Neural cell (in vitro differentiated cells): Measurements from ENCODE around the gene KIF21B. TPM values are rescaled to one million over a fixed set of nuclear protein-coding genes. Genes with fewer than 3 reads are reported as not detected.

Experiments
- H2AFZ ChIP-seq: fragments of 200-600, 300-800 bp; sonication (generic), shearing (Covaris generic); 2 replicates; pipeline ENCODE4 v1.6.0; 2014; ENCODE audit warnings: low read depth, mild to moderate bottlenecking, antibody characterized with exemption, low read length, moderate library complexity
- H3F3A ChIP-seq: fragments of 200-600 bp; shearing (Covaris generic); 2 replicates; pipeline ENCODE4 v1.6.1; 2016; ENCODE audit warnings: mild to moderate bottlenecking, moderate library complexity, mixed read lengths, antibody characterized with exemption, low read length; ENCODE audit not compliant: insufficient read depth, poor library complexity, severe bottlenecking
- H3K27ac ChIP-seq: fragments of 200-600, 300-800 bp; sonication (generic), shearing (Covaris generic); 2 replicates; pipeline ENCODE4 v1.5.1; 2014; ENCODE audit warnings: mild to moderate bottlenecking, low read length, moderate library complexity
- H3K27me3 ChIP-seq: fragments of 300-800, 200-600 bp; sonication (generic), shearing (Covaris generic); 2 replicates; pipeline ENCODE4 v1.6.0; 2014; ENCODE audit warnings: mild to moderate bottlenecking, low read depth, low read length, moderate library complexity; ENCODE audit not compliant: insufficient read depth
- H3K36me3 ChIP-seq: fragments of 300-800, 200-600 bp; sonication (generic), shearing (Covaris generic); 2 replicates; pipeline ENCODE4 v1.5.1; 2014; ENCODE audit warnings: mild to moderate bottlenecking, antibody characterized with exemption, low read length, moderate library complexity; ENCODE audit not compliant: insufficient read depth
- H3K4me2 ChIP-seq: fragments of 300-800, 200-600 bp; sonication (generic), shearing (Covaris generic); 2 replicates; pipeline ENCODE4 v1.6.0; 2014; ENCODE audit warnings: mild to moderate bottlenecking, low read length
- H3K4me3 ChIP-seq: fragments of 300-800, 200-600 bp; sonication (generic), shearing (Covaris generic); 2 replicates; pipeline ENCODE4 v1.5.1; 2014; ENCODE audit warnings: mild to moderate bottlenecking, low read length, moderate library complexity
- H3K79me2 ChIP-seq: fragments of 200-600 bp; shearing (Covaris generic); replicated peaks from 2 replicates; pipeline ENCODE4 v1.6.0; 2014; ENCODE audit warnings: mild to moderate bottlenecking, low read length, moderate library complexity; ENCODE audit not compliant: insufficient read depth
- H3K9ac ChIP-seq: fragments of 300-800, 200-600 bp; sonication (generic), shearing (Covaris generic); 2 replicates; pipeline ENCODE4 v1.6.1; 2016; ENCODE audit warnings: mild to moderate bottlenecking, low read length, mixed read lengths
- H3K9me2 ChIP-seq: fragments of 200-600 bp; shearing (Covaris generic); 2 replicates; pipeline ENCODE4 v1.6.1; 2016; ENCODE audit warnings: mild to moderate bottlenecking, low read length, mixed read lengths; ENCODE audit not compliant: insufficient read depth
- H3K9me3 ChIP-seq: fragments of 200-600, 300-800 bp; sonication (generic), shearing (Covaris generic); 2 replicates; pipeline ENCODE4 v1.6.1; 2016; ENCODE audit warnings: mild to moderate bottlenecking, mixed run types, low read length, moderate library complexity, mixed read lengths
- H4K20me1 ChIP-seq: fragments of 200-600 bp; shearing (Covaris generic); 2 replicates; pipeline ENCODE4 v1.6.1; 2016; ENCODE audit warnings: mild to moderate bottlenecking, mixed run types; ENCODE audit not compliant: insufficient read depth
- CTCF ChIP-seq: fragments of 450-650 bp; IDR thresholded peaks from 2 replicates; pipeline ENCODE4 v1.5.1; 2014; ENCODE audit warnings: antibody characterized with exemption, mild to moderate bottlenecking, moderate library complexity; ENCODE audit not compliant: poor library complexity, severe bottlenecking
- EP300 ChIP-seq: fragments of 450-650 bp; conservative IDR thresholded peaks from 2 replicates; pipeline ENCODE4 v1.6.1; 2014; ENCODE audit warnings: antibody characterized with exemption, mild to moderate bottlenecking, moderate library complexity; ENCODE audit not compliant: poor library complexity, severe bottlenecking
- EZH2 ChIP-seq: fragments of 200-600, 300-800 bp; shearing (Covaris generic), sonication (generic); IDR thresholded peaks from 2 replicates; pipeline ENCODE4 v1.6.1; 2014; ENCODE audit warnings: antibody characterized with exemption, low read length, borderline replicate concordance, mild to moderate bottlenecking; ENCODE audit not compliant: insufficient read depth, poor library complexity, severe bottlenecking
- MXI1 ChIP-seq: fragments of 450-650 bp; conservative IDR thresholded peaks from 2 replicates; pipeline ENCODE4 v1.6.1; 2014; ENCODE audit warnings: antibody characterized with exemption, mild to moderate bottlenecking; ENCODE audit not compliant: poor library complexity, severe bottlenecking
- POLR2AphosphoS5 ChIP-seq: IDR thresholded peaks from 2 replicates; pipeline ENCODE4 v1.6.1; 2012
- RAD21 ChIP-seq: fragments of 450-650 bp; conservative IDR thresholded peaks from 2 replicates; pipeline ENCODE4 v1.6.1; 2014; ENCODE audit warnings: antibody characterized with exemption, mild to moderate bottlenecking, moderate library complexity
- REST ChIP-seq: IDR thresholded peaks from 2 replicates; pipeline ENCODE4 v1.6.1; 2012; ENCODE audit warnings: borderline replicate concordance
- SMC3 ChIP-seq: fragments of 450-650 bp; conservative IDR thresholded peaks from 2 replicates; pipeline ENCODE4 v1.6.1; 2014; ENCODE audit warnings: antibody characterized with exemption, mild to moderate bottlenecking, moderate library complexity; ENCODE audit not compliant: poor library complexity
- TAF1 ChIP-seq: IDR thresholded peaks from 2 replicates; pipeline ENCODE4 v1.6.1; 2012; ENCODE audit warnings: low read depth
- polyA plus RNA-seq: library from polyadenylated mRNA; depleted of rRNA; stranded (reverse); fragments of >200 nt; gene quantifications from 2 replicates; pipeline ENCODE4 v1.2.3, GENCODE V29; 2014

Gene KIF21B
- polyA plus RNA-seq, 1 donor from 2014 or later = 53.7 TPM

GRCh38 chr1:201065686-201066085 is 42.2 kb upstream of the KIF21B start:
- H3K4me2 ChIP-seq = no peak overlapping the region
- no peaks in the 10 kb centered on the region for H4K20me1 ChIP-seq
- H3K9ac ChIP-seq = no peak overlapping the region
- H3K27ac ChIP-seq = no peak overlapping the region
- H3K9me3 ChIP-seq = no peaks in the 10 kb centered on the region
- no peaks in the 10 kb centered on the region for H3K36me3 ChIP-seq
- no peaks in the 10 kb centered on the region for H3F3A ChIP-seq
- no peak for TF ChIP-seq EZH2
- H3K4me3 ChIP-seq = no peak overlapping the region
- H3K79me2 ChIP-seq = no peaks in the 10 kb centered on the region
- no peaks in the 10 kb centered on the region for H3K27me3 ChIP-seq
- H2AFZ ChIP-seq = no peak overlapping the region
- no peaks in the 10 kb centered on the region for H3K9me2 ChIP-seq

GRCh38 chr1:201064806-201065205 is 41.3 kb upstream of the KIF21B start:
- Histone ChIP-seq H4K20me1 (no peaks in the 10 kb centered on the region), H3K4me2 (no peak overlapping the region), H3K27me3 (no peaks in the 10 kb centered on the region), H3K4me3 (no peak overlapping the region), H3K27ac (no peak overlapping the region), H3K9me3 (no peaks in the 10 kb centered on the region), H2AFZ (no peak overlapping the region), H3K9me2 (no peaks in the 10 kb centered on the region), H3K9ac (no peak overlapping the region), H3K79me2 (no peaks in the 10 kb centered on the region), H3F3A (no peaks in the 10 kb centered on the region), H3K36me3 (no peaks in the 10 kb centered on the region)
- TF ChIP-seq SMC3 (no peak), MXI1 (no peak), EZH2 (no peak), TAF1 (no peak), RAD21 (no peak), CTCF (no peak), REST (no peak), POLR2AphosphoS5 (no peak), EP300 (no peak)

GRCh38 chr1:201063145-201063544 is 39.6 kb upstream of the KIF21B start:
- Histone ChIP-seq H4K20me1 (no peaks in the 10 kb centered on the region), H3K9me3 (no peaks in the 10 kb centered on the region), H3F3A (no peaks in the 10 kb centered on the region), H3K9me2 (no peaks in the 10 kb centered on the region), H3K9ac (no peak overlapping the region), H3K4me2 (no peak overlapping the region), H3K79me2 (no peaks in the 10 kb centered on the region), H3K4me3 (no peak overlapping the region), H3K27ac (no peak overlapping the region), H2AFZ (no peak overlapping the region), H3K36me3 (no peaks in the 10 kb centered on the region), H3K27me3 (no peaks in the 10 kb centered on the region)
- no peak for TF ChIP-seq CTCF
- TF ChIP-seq TAF1 = no peak
- no peak for TF ChIP-seq EP300
- TF ChIP-seq POLR2AphosphoS5 = no peak
- TF ChIP-seq REST = no peak
